Measurements from ENCODE around the gene MIEN1.
"Not testable (repeated sequence)": the region's sequence is repeated elsewhere in the genome, so short reads cannot be mapped to it uniquely, and the experiment has no call there.

MIEN1 gene

GRCh38 chr17:39715375-39716072 lies 14.8 kb downstream of the MIEN1 start:
- DNase-seq: no peak

- no peak for DNase-seq
Measured at GRCh38 chr17:39714234-39714633, 16.1 kb downstream of the MIEN1 start.

GRCh38 chr17:39711851-39712250 lies 18.5 kb downstream of the MIEN1 start:
- no peak for DNase-seq

GRCh38 chr17:39711071-39711470 lies 19.3 kb downstream of the MIEN1 start:
- DNase-seq: not testable (repeated sequence)

GRCh38 chr17:39709998-39710964 lies 20.1 kb downstream of the MIEN1 start:
- DNase-seq: no peak

GRCh38 chr17:39709319-39709997 lies 20.9 kb downstream of the MIEN1 start:
- DNase-seq: no peak

GRCh38 chr17:39706921-39707337 lies 23.4 kb downstream of the MIEN1 start:
- no peak for DNase-seq

GRCh38 chr17:39706383-39706782 lies 23.9 kb downstream of the MIEN1 start:
- DNase-seq: no peak

GRCh38 chr17:39705786-39706348 lies 24.5 kb downstream of the MIEN1 start:
- no peak for DNase-seq

- no peak for DNase-seq
Measured at GRCh38 chr17:39704821-39705551, 25.3 kb downstream of the MIEN1 start.

GRCh38 chr17:39703913-39704312 lies 26.4 kb downstream of the MIEN1 start:
- no peak for DNase-seq

GRCh38 chr17:39702901-39703893 lies 27.1 kb downstream of the MIEN1 start:
- no peak for DNase-seq

GRCh38 chr17:39701784-39702422 lies 28.4 kb downstream of the MIEN1 start:
- DNase-seq: no peak

GRCh38 chr17:39701012-39701783 lies 29.1 kb downstream of the MIEN1 start:
- DNase-seq: no peak

GRCh38 chr17:39700148-39700987 lies 30.0 kb downstream of the MIEN1 start:
- no peak for DNase-seq

GRCh38 chr17:39699818-39700147 lies 30.5 kb downstream of the MIEN1 start, which contains the start of gene ERBB2:
TSS of gene ERBB2 (plus strand) at chr17:39700064. CDS start at chr17:39700239, 175 bp downstream.
- no peak for DNase-seq

GRCh38 chr17:39699157-39699817 lies 31.0 kb downstream of the MIEN1 start:
- not testable (repeated sequence) for DNase-seq

- no peak for DNase-seq
Measured at GRCh38 chr17:39697961-39698360, 32.4 kb downstream of the MIEN1 start.
